ENCODE data around the gene MAP6.

Gene MAP6

DNA sequence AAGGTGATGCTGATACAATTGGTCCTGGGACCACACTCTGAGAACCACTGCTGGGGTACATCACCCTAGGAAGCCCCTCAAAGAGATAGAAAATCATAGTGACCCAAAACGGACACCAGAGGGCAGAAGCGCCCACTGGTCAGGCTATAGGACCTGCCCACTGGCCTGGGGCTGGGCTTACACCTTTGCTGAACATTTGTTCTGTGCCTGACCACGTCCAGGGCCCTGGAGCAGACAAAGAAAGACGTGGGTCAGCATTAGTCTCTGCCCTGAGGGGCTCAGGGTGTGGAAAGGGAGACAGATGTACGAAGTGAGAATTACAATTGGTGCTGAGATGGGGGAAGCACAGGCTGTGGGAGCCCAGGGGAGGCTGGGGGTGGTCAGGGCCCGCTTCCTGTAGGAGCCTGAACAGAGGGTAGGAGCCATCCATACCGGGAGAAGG is 121.2 kb downstream of the MAP6 start:
- peak; percentile 72 for DNase-seq

DNA sequence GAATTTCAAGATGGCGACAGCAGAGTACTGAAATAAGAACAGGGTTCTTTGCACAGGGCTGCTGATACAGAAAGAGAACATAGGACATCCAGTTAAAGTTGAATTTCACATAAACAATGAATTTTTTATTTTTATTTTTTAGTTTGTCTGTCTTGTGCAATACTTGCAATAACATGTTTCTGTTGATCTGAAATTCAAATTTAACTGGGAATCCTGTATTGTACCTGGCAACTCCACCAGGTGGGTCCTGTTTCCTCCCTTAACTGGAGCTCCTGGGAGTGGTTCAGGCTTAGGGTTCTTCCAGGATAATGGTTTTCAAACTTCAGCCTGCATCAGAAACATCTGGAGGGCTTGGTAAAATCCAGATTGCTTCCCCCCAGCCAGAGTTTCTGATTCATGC is 121.7 kb downstream of the MAP6 start:
- no peak for DNase-seq

DNA sequence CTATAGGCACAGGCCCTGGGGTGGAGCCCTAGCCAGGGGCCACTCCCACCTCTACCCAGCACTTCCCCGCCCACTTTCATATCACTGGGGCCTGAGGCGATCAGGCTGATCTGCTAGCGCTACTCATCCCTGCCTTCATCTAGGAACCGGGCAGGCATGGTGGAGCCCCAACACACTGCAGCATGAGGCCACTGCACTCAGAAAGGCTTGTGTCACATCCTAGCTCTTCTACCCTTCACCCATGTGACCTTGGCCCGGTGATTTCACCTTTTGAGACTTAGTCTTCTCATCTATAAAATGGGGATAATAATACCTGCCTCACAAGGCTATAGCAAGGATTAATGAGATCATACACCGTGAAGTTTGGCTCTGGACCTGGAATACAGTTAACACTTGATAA is 125.0 kb downstream of the MAP6 start:
- DNase-seq = no peak

DNA sequence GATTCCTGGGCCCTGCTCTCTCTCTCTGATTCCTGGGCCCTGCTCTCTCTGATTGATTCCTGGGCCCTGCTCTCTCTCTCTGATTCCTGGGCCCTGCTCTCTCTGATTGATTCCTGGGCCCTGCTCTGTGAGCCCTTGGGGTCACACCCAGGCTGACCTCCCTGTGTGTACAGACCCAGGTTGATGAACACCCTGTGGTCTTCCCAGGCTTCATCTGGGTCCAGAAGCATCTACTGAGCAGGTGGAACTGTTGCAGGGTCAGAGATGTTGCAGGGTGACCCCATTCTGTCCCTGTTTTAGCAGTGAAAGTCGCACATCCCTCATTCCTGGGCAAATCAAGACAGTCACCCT is 126.8 kb downstream of the MAP6 start:
- no peak for DNase-seq

DNA sequence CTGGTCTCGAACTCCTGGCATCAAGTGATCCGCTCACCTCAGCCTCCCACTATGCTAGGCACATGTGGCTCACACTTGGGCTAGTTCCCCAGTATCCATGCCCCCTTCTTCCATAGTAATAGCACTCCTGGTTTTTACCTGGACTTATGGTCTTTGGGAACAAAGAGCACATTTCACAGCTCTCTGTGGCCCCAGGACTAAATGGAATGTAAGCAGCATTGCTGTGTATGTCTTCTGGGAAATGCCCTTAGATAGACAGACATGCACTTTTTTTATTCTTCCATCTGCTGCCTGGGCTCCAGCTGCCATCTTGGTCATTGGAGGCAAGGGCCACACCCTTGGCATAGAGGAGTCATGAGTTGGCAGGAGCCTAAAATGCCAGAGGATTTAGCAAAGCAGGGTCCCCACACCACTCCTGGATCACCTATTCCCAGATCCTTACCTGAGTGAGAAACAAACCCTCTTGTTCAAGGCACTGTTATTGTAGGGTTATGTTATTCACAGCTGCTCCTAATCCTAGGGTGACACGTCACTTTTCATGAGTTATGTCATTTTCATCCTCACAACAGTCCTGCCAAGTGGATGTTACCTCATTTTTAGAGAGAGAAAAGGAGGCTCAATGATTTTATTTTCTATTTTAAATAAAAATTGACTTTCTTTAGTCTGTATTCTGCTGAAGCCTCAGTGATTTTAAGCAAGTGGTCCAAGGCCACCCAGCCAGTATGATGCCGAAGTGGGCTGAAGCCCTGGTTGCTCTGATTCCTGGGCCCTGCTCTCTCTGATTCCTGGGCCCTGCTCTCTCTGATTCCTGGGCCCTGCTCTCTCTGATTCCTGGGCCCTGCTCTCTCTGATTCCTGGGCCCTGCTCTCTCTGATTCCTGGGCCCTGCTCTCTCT is 127.4 kb downstream of the MAP6 start:
- DNase-seq = no peak

DNA sequence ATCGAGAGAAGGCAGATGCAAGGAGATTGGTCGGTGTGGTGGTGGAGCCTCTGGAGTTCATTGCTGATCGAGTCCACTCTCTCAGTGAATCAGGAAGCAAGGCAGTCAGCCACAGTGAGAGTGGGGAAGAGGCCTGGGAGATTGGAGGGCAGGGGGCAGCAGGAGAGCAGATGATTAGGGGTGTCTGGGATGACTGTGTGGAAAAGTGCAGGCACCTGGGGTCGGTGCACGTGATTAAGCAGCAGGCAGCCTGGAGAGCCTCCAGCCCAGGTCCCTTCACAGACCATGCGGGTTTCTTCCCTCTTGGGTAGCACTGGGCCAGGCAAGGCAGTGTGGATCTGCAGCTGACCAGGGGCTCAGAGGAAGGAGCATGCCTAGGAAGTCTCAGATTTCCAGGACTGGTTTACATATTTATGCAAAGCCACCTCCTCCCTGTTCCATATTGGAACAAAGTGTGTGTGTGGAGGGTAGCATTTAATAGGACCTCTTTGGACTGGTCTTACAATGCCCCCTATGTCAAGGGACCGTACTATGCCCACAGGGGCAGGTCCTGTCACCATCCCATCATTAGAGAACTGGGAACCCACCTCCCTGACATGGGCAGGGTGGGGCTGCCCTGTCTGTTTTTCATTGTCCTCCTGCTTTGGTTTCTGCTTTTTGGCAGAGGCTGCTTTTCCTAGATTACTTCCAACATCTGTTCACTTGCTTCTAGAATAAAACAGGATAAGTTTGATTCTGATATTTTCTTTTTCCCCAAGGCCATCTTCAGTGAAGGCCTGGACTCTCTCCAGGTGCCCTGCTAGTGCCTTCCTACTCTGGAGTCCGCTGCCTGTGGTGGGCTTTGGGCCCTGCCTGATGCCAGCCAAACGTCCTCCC is 129.1 kb downstream of the MAP6 start:
- no peak for DNase-seq

DNA sequence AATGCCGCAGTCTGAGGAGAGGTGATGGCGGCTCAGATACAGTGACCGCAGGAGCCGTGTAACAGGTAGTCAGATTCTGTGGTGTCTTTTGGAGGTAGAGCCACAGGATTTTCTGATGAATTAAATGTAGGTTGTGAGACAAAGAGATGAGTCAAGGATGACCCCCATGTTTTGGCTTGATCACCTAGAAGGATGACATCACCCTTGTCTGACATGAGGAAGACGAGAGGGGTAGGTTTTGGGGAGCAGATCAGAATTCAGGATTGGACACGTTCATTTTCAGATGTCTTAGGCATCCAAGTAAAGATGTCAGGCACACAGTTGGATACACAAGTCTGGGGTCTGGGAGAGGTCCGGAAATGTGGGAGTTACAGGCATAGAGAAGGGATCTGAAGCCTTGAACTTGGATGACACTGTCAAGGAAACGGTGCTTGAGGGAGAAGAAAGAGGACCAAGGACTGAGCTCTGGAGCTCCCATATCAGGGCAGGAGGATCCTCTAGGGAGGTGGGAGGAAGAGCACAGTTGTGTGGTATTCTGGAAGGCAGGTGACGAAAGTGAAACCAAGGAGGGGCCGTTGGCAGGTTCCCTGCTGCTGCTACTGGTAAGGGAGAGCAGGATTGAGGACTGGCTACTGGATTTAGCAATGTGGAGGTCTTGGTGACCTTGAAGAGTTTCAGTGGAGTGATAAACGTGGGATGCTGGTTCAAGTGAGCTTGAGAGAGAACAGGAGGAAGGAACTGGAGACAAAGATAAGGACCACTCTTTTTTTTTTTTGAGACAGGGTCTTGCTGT is 130.5 kb downstream of the MAP6 start:
- no peak for DNase-seq

DNA sequence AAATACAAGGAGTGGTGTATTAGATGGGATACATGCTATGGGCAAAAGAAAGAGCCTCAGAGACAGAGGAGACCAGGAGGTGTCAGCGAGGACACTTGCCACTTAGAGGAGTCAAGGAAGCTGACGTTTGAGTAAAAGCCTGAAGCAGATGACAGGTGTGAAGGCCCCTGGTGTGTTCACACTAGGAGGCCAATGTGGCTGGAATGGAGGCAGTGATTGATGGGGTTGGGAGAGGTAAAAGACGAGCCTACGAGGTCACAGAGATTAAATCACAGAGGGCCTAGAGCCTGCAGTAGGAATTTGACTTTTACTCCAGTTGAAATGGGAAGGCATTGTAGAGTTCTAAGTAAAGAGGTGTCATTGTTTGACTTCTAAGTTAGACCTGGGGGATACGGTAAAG is 131.1 kb downstream of the MAP6 start:
- DNase-seq = no peak

Data from activated CD8-positive, alpha-beta memory T cell treated with anti-CD3 and anti-CD28 coated beads for 24 hours (primary cell).